OCI-M2 (cell line): Measurements from ENCODE around the gene FYB2.

Source experiments
- DNase-seq: peaks from one replicate; lab custom pipeline; 2025; ENCODE audit not compliant: unreplicated experiment; lab: John Stamatoyannopoulos, UW

FYB2 gene

GRCh38 chr1:56835657-56836056, 16.5 kb upstream of the FYB2 start:
- no peak for DNase-seq

- DNase-seq = no peak
Observed at GRCh38 chr1:56834137-56834900, 15.1 kb upstream of the FYB2 start.

GRCh38 chr1:56833088-56833487, 13.9 kb upstream of the FYB2 start:
- no peak for DNase-seq

- DNase-seq = no peak
Observed at GRCh38 chr1:56831871-56832693, 12.9 kb upstream of the FYB2 start.

GRCh38 chr1:56830052-56830451, 10.8 kb upstream of the FYB2 start:
- DNase-seq = no peak

GRCh38 chr1:56827711-56828110, 8.5 kb upstream of the FYB2 start:
- no peak for DNase-seq

GRCh38 chr1:56825436-56825835, 6.2 kb upstream of the FYB2 start:
- no peak for DNase-seq

GRCh38 chr1:56824938-56825337, 5.7 kb upstream of the FYB2 start:
- no peak for DNase-seq

- DNase-seq = no peak
Observed at GRCh38 chr1:56824271-56824670, 5.1 kb upstream of the FYB2 start.

- no peak for DNase-seq
Observed at GRCh38 chr1:56821462-56821797, 2.2 kb upstream of the FYB2 start.

- no peak for DNase-seq
Observed at GRCh38 chr1:56820755-56821461, 1.7 kb upstream of the FYB2 start.

GRCh38 chr1:56817716-56818463, 1.3 kb downstream of the FYB2 start:
- DNase-seq = no peak

- no peak for DNase-seq
Observed at GRCh38 chr1:56816909-56817308, 2.3 kb downstream of the FYB2 start.

- DNase-seq = no peak
Observed at GRCh38 chr1:56816264-56816663, 2.9 kb downstream of the FYB2 start.

GRCh38 chr1:56814205-56814604, 5.0 kb downstream of the FYB2 start:
- no peak for DNase-seq

GRCh38 chr1:56811331-56811730, 7.9 kb downstream of the FYB2 start:
- no peak for DNase-seq

- DNase-seq = no peak
Observed at GRCh38 chr1:56808410-56808809, 10.8 kb downstream of the FYB2 start.

- DNase-seq = no peak
Observed at GRCh38 chr1:56806804-56807203, 12.4 kb downstream of the FYB2 start.

- no peak for DNase-seq
Observed at GRCh38 chr1:56803561-56804156, 15.5 kb downstream of the FYB2 start.

GRCh38 chr1:56799605-56800400, 19.4 kb downstream of the FYB2 start:
- no peak for DNase-seq
